ENCODE results near the gene UQCRH.

The UQCRH gene

GRCh38 chr1:46303038-46303871 lies at the start of gene UQCRH, which contains the start of gene LRRC41:
TSS of gene UQCRH (plus strand) at chr1:46303698. CDS start at chr1:46303767, 69 bp downstream.
TSS of gene LRRC41 (minus strand) at chr1:46303616. CDS start at chr1:46303322, 294 bp downstream.
- FAIRE-seq: peak; percentile 84

GRCh38 chr1:46254668-46255067 lies 48.8 kb upstream of the UQCRH start:
- no peak for FAIRE-seq

GRCh38 chr1:46256523-46256922 lies 47.0 kb upstream of the UQCRH start:
- FAIRE-seq: no peak

GRCh38 chr1:46262508-46262907 lies 41.0 kb upstream of the UQCRH start:
- no peak for FAIRE-seq

GRCh38 chr1:46263146-46263545 lies 40.4 kb upstream of the UQCRH start:
- no peak for FAIRE-seq

GRCh38 chr1:46268578-46268977 lies 34.9 kb upstream of the UQCRH start:
- FAIRE-seq: no peak

GRCh38 chr1:46274225-46275029 lies 29.1 kb upstream of the UQCRH start:
- no peak for FAIRE-seq

GRCh38 chr1:46275030-46275337 lies 28.5 kb upstream of the UQCRH start:
- FAIRE-seq: no peak

- FAIRE-seq: no peak
These were observed 25.7 kb upstream of the UQCRH start for GRCh38 chr1:46277658-46278373.

GRCh38 chr1:46278807-46279206 lies 24.7 kb upstream of the UQCRH start:
- FAIRE-seq: no peak

GRCh38 chr1:46280092-46280491 lies 23.4 kb upstream of the UQCRH start:
- no peak for FAIRE-seq

GRCh38 chr1:46281021-46281420 lies 22.5 kb upstream of the UQCRH start:
- no peak for FAIRE-seq

- FAIRE-seq: no peak
These were observed 19.4 kb upstream of the UQCRH start for GRCh38 chr1:46284058-46284457.

- FAIRE-seq: no peak
These were observed 18.6 kb upstream of the UQCRH start for GRCh38 chr1:46284597-46285564.

GRCh38 chr1:46285730-46286477 lies 17.6 kb upstream of the UQCRH start:
- FAIRE-seq: no peak

- FAIRE-seq: no peak
These were observed 14.9 kb upstream of the UQCRH start for GRCh38 chr1:46288485-46289133.

- FAIRE-seq: no peak
These were observed 14.4 kb upstream of the UQCRH start for GRCh38 chr1:46289134-46289494.

GRCh38 chr1:46289976-46290375 lies 13.5 kb upstream of the UQCRH start:
- no peak for FAIRE-seq

- no peak for FAIRE-seq
These were observed 8.2 kb upstream of the UQCRH start for GRCh38 chr1:46295306-46295705.

GRCh38 chr1:46298387-46298786 lies 5.1 kb upstream of the UQCRH start:
- no peak for FAIRE-seq

Measured in A204.1 (cell line).